Activated B cell treated with CpG ODN at 0.5 μM for 24 hours (primary cell): ENCODE data around the gene TERT. TPM values are rescaled to one million over a fixed set of nuclear protein-coding genes. Genes with fewer than 3 reads are reported as not detected.

Experiments
- ATAC-seq: fragments of 200-7000 bp; cut with Tn5 transposase; one replicate; pipeline ENCODE4 v1.10.0; 2021; ENCODE audit warnings: low read depth, mild to moderate bottlenecking, moderate library complexity
- CTCF ChIA-PET: fragments of 350-600 bp; sonication (Branson Sonifier 250); formaldehyde crosslinking; loops from one replicate; lab custom pipeline; 2021; ENCODE audit warnings: antibody characterized with exemption; lab: Charles Lee
- POLR2A ChIA-PET: fragments of 350-600 bp; sonication (Branson Sonifier 250); formaldehyde crosslinking; loops from one replicate; lab custom pipeline; 2021; ENCODE audit warnings: antibody characterized with exemption; lab: Charles Lee
- DNase-seq: peaks from one replicate; pipeline ENCODE4 v3.0.0; 2022
- H3K27ac Mint-ChIP-seq: one replicate; pipeline ENCODE4 v1.8.0; 2020; ENCODE audit warnings: mixed read lengths
- H3K27me3 Mint-ChIP-seq: one replicate; pipeline ENCODE4 v1.8.0; 2021; ENCODE audit warnings: mixed read lengths
- H3K36me3 Mint-ChIP-seq: one replicate; pipeline ENCODE4 v1.8.0; 2021; ENCODE audit warnings: low read depth, mixed read lengths
- H3K4me1 Mint-ChIP-seq: one replicate; pipeline ENCODE4 v1.8.0; 2021; ENCODE audit warnings: mixed read lengths
- H3K4me3 Mint-ChIP-seq: one replicate; pipeline ENCODE4 v1.8.0; 2020; ENCODE audit warnings: mild to moderate bottlenecking, mixed read lengths
- H3K9me3 Mint-ChIP-seq: one replicate; pipeline ENCODE4 v1.8.0; 2020; ENCODE audit warnings: mixed read lengths
- CTCF ChIP-seq: fragments of 200-600 bp; IDR thresholded peaks from one replicate; pipeline ENCODE4 v1.8.0; 2022; ENCODE audit warnings: antibody characterized with exemption, mild to moderate bottlenecking
- intact Hi-C: fragments of 100-400 bp; cut with micrococcal nuclease; formaldehyde crosslinking; loops from one replicate; pipeline ENCODE4 v1.15.1; 2024
- total RNA-seq: library from RNA; stranded (reverse); gene quantifications from 2 replicates; pipeline ENCODE4 v1.2.3, GENCODE V29; 2022

TERT gene
- total RNA-seq, 1 donor from 2014 or later, result 0.35 TPM

DNA sequence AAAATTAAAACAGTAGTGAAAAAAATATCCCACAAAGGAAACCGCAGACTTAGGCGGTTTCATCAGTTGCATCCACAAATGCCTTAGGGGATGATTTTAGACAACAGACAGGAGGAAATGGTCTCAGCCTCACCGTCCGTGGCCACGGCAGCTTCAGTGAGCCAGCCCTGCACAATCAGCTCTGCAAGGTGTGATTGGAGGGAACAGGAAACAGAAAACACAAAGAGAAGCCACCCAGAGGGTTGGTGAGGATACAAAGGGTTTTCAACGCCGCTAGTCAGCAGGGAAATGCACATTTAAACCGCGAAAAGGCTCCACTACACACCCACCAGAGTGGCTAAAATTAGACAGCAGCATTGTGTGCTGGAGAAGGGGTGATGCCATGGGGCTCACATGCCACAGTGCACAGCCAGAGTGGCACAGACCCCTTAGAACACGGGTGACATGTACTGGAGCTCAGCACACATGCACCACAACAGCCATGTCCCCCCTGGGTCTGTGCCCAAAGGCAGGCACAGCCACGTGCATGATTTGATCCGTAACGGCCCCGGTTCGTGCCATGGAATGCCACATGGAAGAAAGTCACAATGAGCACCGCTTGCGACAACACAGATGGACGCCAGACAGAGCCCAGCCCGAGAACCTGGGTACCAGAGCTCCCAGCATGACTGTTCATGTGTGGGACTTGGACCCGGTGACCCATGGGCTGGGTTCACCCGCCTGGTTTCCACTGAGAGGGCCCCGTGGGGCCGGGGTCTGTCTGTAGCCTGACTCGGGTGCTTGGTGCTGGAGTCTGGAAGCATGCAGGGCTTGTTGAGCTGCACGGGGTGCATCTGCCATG, 18.3 kb upstream of the TERT start:
- Mint-ChIP-seq H3K9me3 (peaks cover 9% of the 10 kb centered on the region), H3K27me3 (peaks cover 6% of the 10 kb centered on the region), H3K27ac (no peak overlapping the region), H3K4me1 (peaks cover 48% of the 10 kb centered on the region), H3K36me3 (peaks cover 17% of the 10 kb centered on the region), H3K4me3 (peak overlapping the region; percentile 62)
- ChIA-PET POLR2A (interaction anchor here (0.5 to 0.7 kb wide), 4 partner anchors 30 to 868 kb away, joined by 3 to 4 read pairs (median 4); no protein-coding TSS in a partner anchor), CTCF (no interaction called here)
- intact Hi-C loops, result no loop called here
- DNase-seq, result peak; percentile 15
- peak; percentile 25 for ATAC-seq
- no peak for TF ChIP-seq CTCF

- peaks cover 46% of the 10 kb centered on the region for H3K4me1 Mint-ChIP-seq
- H3K4me3 Mint-ChIP-seq, result no peak overlapping the region
- H3K27ac Mint-ChIP-seq, result no peak overlapping the region
- DNase-seq (peak; percentile 7), ATAC-seq (no peak)
- ChIA-PET POLR2A (no interaction called here), CTCF (no interaction called here)
- no peak for TF ChIP-seq CTCF
- peaks cover 7% of the 10 kb centered on the region for H3K36me3 Mint-ChIP-seq
- peaks cover 9% of the 10 kb centered on the region for H3K9me3 Mint-ChIP-seq
- intact Hi-C loops, result no loop called here
- H3K27me3 Mint-ChIP-seq, result peaks cover 6% of the 10 kb centered on the region
Measured at GRCh38 chr5:1312206-1312605, 17.3 kb upstream of the TERT start.

GRCh38 chr5:1311439-1312055, 16.7 kb upstream of the TERT start:
- POLR2A ChIA-PET, result no interaction called here
- CTCF ChIA-PET, result no interaction called here
- ATAC-seq (no peak), DNase-seq (peak; percentile 7)
- Mint-ChIP-seq H3K27me3 (peaks cover 6% of the 10 kb centered on the region), H3K4me1 (peaks cover 41% of the 10 kb centered on the region), H3K27ac (no peak overlapping the region), H3K9me3 (peaks cover 9% of the 10 kb centered on the region), H3K36me3 (peaks cover 1% of the 10 kb centered on the region), H3K4me3 (no peak overlapping the region)
- intact Hi-C loops, result no loop called here
- TF ChIP-seq CTCF, result no peak

- ATAC-seq (no peak), DNase-seq (no peak)
- POLR2A ChIA-PET, result no interaction called here
- H3K4me3 Mint-ChIP-seq, result no peak overlapping the region
- H3K27me3 Mint-ChIP-seq, result peaks cover 6% of the 10 kb centered on the region
- intact Hi-C loops, result no loop called here
- peaks cover 9% of the 10 kb centered on the region for H3K9me3 Mint-ChIP-seq
- no peaks in the 10 kb centered on the region for H3K36me3 Mint-ChIP-seq
- peaks cover 26% of the 10 kb centered on the region for H3K4me1 Mint-ChIP-seq
- CTCF ChIA-PET, result no interaction called here
- TF ChIP-seq CTCF, result no peak
- no peak overlapping the region for H3K27ac Mint-ChIP-seq
Measured at GRCh38 chr5:1310118-1310517, 15.2 kb upstream of the TERT start.

- no peak for DNase-seq
- POLR2A ChIA-PET, result no interaction called here
- ATAC-seq, result no peak
- no peak for TF ChIP-seq CTCF
- Mint-ChIP-seq H3K4me1 (no peaks in the 10 kb centered on the region), H3K27ac (no peak overlapping the region), H3K4me3 (no peak overlapping the region), H3K36me3 (no peaks in the 10 kb centered on the region), H3K27me3 (no peaks in the 10 kb centered on the region), H3K9me3 (peaks cover 4% of the 10 kb centered on the region)
- CTCF ChIA-PET, result no interaction called here
- intact Hi-C loops, result no loop called here
Measured at GRCh38 chr5:1304033-1304432, 9.2 kb upstream of the TERT start.
